ENCODE results near the gene DPY30. TPM values are rescaled to one million over a fixed set of nuclear protein-coding genes. Genes with fewer than 3 reads are reported as not detected.

The DPY30 gene
- total RNA-seq, 4 donors from 2014 or later: 52.6 to 83.1 (median 61.1) TPM

- Histone ChIP-seq H3K9me3 (no peaks in the 10 kb centered on the region), H3K4me1 (peaks cover 0 to 11% (median 0%) of the 10 kb centered on the region in 4 donors), H3K27me3 (no peaks in the 10 kb centered on the region), H3K4me3 (no peak overlapping the region), H3K27ac (replicated peaks in 1 of 4) (no peak overlapping the region), H3K36me3 (no peaks in the 10 kb centered on the region)
- WGBS: 100% methylated on average over 5 of the region's 6 CpGs
- intact Hi-C loops (cut with DNase I): no loop called here
- TF ChIP-seq POLR2A (IDR thresholded peaks at IDR 0.05; ENCODE audit: low read depth) (no peak), POLR2AphosphoS5 (IDR thresholded peaks at IDR 0.05) (no peak), EP300 (IDR thresholded peaks at IDR 0.05) (no peak), CTCF (IDR thresholded peaks at IDR 0.05) (no peak)
- DNase-seq (ENCODE audit: extremely low spot score): no peak
These were observed 42.9 kb downstream of the DPY30 start for GRCh38 chr2:31996571-31997150.

- Histone ChIP-seq H3K27me3 (no peaks in the 10 kb centered on the region), H3K9me3 (no peaks in the 10 kb centered on the region), H3K27ac (replicated peaks in 1 of 4) (no peak overlapping the region), H3K36me3 (no peaks in the 10 kb centered on the region), H3K4me3 (no peak overlapping the region), H3K4me1 (peaks cover 0 to 11% (median 0%) of the 10 kb centered on the region in 4 donors)
- 76% methylated on average over 4 of the region's 4 CpGs for WGBS
- intact Hi-C loops (cut with DNase I): no loop called here
- no peak for TF ChIP-seq CTCF (IDR thresholded peaks at IDR 0.05)
- no peak for TF ChIP-seq POLR2A (IDR thresholded peaks at IDR 0.05; ENCODE audit: low read depth)
- no peak for TF ChIP-seq EP300 (IDR thresholded peaks at IDR 0.05)
- TF ChIP-seq POLR2AphosphoS5 (IDR thresholded peaks at IDR 0.05): no peak
- DNase-seq (ENCODE audit: extremely low spot score): no peak
These were observed 46.7 kb downstream of the DPY30 start for GRCh38 chr2:31992934-31993333.

DNA sequence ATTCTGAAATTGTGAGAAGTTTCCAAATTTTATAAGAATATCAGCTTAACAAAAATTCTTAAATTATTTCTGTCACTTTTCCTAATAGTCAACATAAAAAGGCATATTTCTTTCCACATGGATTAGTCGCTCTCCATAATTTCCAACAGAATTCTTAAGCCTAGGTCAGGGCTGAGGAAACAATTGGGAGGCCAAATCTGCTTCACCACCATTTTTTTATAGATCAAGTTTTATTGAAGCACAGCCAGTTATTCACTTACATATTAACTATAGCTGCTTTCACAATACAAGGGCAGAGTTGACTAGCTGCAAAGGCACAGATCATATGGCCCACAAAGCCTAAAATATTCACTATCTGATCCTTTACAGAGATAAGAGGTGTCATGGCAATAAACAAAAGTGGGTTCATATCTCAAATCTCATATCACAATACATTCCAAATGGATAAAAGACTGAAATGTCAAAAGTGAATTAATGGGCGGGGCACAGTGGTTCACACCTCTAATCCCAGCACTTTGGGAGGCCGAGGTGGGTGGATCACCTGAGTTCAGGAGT, 47.5 kb downstream of the DPY30 start:
- intact Hi-C loops (cut with DNase I): no loop called here
- Histone ChIP-seq H3K9me3 (no peaks in the 10 kb centered on the region), H3K27ac (replicated peaks in 1 of 4) (no peak overlapping the region), H3K4me3 (no peak overlapping the region), H3K4me1 (peaks cover 0 to 11% (median 7%) of the 10 kb centered on the region in 4 donors), H3K27me3 (no peaks in the 10 kb centered on the region), H3K36me3 (no peaks in the 10 kb centered on the region)
- no peak for DNase-seq (ENCODE audit: extremely low spot score)
- 97% methylated on average over 3 of the region's 3 CpGs for WGBS
- TF ChIP-seq POLR2A (IDR thresholded peaks at IDR 0.05; ENCODE audit: low read depth) (no peak), CTCF (IDR thresholded peaks at IDR 0.05) (no peak), EP300 (IDR thresholded peaks at IDR 0.05) (no peak), POLR2AphosphoS5 (IDR thresholded peaks at IDR 0.05) (no peak)

- peaks cover 0 to 15% (median 8%) of the 10 kb centered on the region in 4 donors for H3K4me1 ChIP-seq
- no peak overlapping the region for H3K4me3 ChIP-seq
- 95% methylated on average over 4 of the region's 4 CpGs for WGBS
- H3K36me3 ChIP-seq: no peaks in the 10 kb centered on the region
- no peak overlapping the region for H3K27ac ChIP-seq (replicated peaks in 1 of 4)
- no peaks in the 10 kb centered on the region for H3K27me3 ChIP-seq
- H3K9me3 ChIP-seq: no peaks in the 10 kb centered on the region
- TF ChIP-seq CTCF (IDR thresholded peaks at IDR 0.05) (no peak), POLR2AphosphoS5 (IDR thresholded peaks at IDR 0.05) (no peak), EP300 (IDR thresholded peaks at IDR 0.05) (no peak), POLR2A (IDR thresholded peaks at IDR 0.05; ENCODE audit: low read depth) (no peak)
- intact Hi-C loops (cut with DNase I): no loop called here
- no peak for DNase-seq (ENCODE audit: extremely low spot score)
These were observed 49.7 kb downstream of the DPY30 start for GRCh38 chr2:31989946-31990345.

All from esophagus muscularis mucosa (tissue), 4 donors.